Measurements from ENCODE around the gene PCSK1. TPM values are rescaled to one million over a fixed set of nuclear protein-coding genes. Genes with fewer than 3 reads are reported as not detected.
"Not testable (repeated sequence)": the region's sequence is repeated elsewhere in the genome, so short reads cannot be mapped to it uniquely, and the experiment has no call there.

The PCSK1 gene
- total RNA-seq, 2 experiments from 2014 or later: not detected

- CTCF ChIA-PET: no interaction called here
Observed at GRCh38 chr5:96379896-96380295, 53.2 kb downstream of the PCSK1 start.

GRCh38 chr5:96377597-96377996 is 55.5 kb downstream of the PCSK1 start:
- POLR2A ChIA-PET: no interaction called here

More at GRCh38 chr5:96379896-96380295, 53.2 kb downstream of the PCSK1 start:
- POLR2A ChIA-PET: no interaction called here

DNA sequence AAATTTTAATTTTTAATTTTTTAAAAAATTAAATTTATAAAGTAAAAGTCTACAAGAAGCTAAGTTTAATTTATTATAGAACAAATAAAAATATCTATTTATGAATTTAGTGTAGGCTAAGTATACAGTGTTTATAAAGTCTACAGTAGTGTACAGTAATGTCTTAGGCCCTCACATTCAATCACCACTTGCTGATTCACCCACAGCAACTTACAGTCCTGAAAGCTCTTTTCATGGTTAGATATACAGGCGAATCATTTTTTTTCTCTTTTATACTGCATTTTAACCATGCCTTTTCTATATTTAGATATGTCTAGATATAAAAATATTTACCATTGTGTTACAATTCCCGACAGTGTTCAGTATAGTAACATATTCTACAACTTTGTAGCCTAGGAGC is 55.9 kb downstream of the PCSK1 start:
- CTCF ChIA-PET: no interaction called here
- POLR2A ChIA-PET: no interaction called here

More at GRCh38 chr5:96377597-96377996, 55.5 kb downstream of the PCSK1 start:
- CTCF ChIA-PET: no interaction called here

- ChIA-PET POLR2A (interaction anchor here (0.7 kb wide), 1 partner anchor 301 kb away, joined by 4 read pairs; no protein-coding TSS in a partner anchor), CTCF (no interaction called here)
Observed at GRCh38 chr5:96374653-96375052, 58.4 kb downstream of the PCSK1 start.

DNA sequence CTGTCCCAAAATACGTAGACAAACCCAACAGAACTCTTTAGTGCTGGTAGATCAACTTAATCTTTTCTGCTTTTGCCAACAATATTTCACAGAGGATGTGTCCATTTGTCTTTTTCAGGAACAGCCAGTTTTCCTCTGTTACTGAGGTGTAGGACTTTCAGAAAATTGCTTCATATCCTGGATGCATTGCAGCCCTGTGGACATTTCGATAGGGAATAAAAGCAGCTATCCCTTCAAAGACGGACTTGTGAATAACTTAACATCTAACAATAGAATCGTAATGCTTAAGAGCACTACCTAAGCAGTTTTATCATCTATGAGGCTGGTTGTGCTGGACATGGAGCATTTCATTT is 59.7 kb downstream of the PCSK1 start:
- CTCF ChIA-PET: no interaction called here
- POLR2A ChIA-PET: no interaction called here

- CTCF ChIA-PET: no interaction called here
- POLR2A ChIA-PET: no interaction called here
Observed at GRCh38 chr5:96372726-96373380, 60.2 kb downstream of the PCSK1 start.

DNA sequence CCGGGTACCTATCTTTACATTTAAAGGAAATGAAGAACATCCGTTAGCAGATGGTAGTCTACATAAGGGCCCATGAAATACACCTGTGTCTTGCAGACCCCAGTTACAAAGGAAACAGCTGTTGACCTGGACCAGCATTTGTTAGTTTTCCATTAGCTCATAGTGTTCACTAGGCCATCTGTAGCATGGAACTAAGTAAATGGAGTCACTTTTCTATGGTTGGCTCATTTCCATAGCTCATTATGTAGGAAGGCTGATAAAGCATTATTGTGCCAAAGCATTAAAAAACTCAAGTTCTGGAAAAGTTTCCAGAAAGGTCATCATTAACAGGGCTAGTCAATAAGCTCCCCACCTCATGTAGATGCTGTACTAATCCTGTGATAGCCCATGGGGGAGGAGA is 62.1 kb downstream of the PCSK1 start:
- ChIA-PET CTCF (no interaction called here), POLR2A (no interaction called here)

GRCh38 chr5:96367337-96367736 is 65.7 kb downstream of the PCSK1 start:
- CTCF ChIA-PET, POLR2A ChIA-PET: not testable (repeated sequence)

- ChIA-PET POLR2A (no interaction called here), CTCF (no interaction called here)
Observed at GRCh38 chr5:96354237-96354636, 78.8 kb downstream of the PCSK1 start.

DNA sequence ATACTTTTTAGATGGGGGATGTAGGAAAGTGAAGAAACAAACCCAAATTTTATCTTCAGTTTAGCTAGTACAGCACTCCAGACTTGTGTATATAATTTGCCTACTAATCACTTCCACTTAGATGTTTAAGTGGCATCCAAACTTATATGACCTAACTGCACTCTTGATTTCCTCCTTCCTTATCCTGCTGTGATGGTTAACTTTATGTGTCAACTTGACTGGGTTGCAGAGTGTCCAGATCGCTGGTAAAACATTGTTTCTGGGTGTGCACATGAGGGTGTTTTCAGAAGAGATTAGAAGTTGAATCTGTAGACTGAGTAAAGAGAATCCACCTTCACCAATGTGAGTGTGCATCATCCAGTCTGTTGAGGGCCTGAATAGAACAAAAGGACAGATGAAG is 79.8 kb downstream of the PCSK1 start:
- POLR2A ChIA-PET: no interaction called here
- CTCF ChIA-PET: no interaction called here

DNA sequence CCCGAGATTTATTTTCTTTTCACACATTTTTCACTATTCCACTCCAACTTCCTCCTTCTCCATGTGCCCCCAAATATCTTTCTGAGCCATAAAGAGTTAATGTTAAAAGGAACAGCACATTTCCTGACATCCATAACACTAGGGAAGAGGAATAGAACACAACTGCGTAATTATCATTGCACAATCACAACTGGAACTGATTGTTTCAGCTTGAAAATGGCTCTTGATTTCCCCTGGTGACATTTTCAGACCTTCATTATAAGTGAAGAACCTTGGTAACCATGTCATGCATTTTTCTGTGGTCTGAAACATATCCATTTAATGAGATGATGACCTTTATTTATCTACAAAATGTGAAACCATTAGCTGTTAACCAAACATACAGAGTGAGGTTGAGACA is 82.4 kb downstream of the PCSK1 start:
- ChIA-PET POLR2A (no interaction called here), CTCF (no interaction called here)

DNA sequence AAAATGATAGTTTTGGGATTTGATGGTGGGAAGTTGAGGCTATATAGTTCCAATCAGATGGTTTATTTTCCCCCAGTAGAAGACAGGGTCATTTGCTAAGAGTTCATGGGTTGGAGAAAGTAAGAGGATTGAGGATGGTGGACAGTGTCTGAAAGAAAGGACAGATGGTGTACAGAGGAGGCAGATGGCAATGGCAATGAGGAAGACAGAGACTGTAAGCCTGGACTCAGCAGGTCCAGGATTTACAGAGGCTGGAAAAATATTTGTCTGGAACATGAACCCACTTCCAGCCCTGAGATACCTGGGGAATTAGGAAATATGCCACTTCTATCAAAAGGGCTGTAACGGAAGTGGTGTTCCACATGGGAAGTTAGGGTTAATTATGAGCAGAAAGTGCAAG is 84.5 kb downstream of the PCSK1 start:
- POLR2A ChIA-PET: no interaction called here
- CTCF ChIA-PET: no interaction called here

DNA sequence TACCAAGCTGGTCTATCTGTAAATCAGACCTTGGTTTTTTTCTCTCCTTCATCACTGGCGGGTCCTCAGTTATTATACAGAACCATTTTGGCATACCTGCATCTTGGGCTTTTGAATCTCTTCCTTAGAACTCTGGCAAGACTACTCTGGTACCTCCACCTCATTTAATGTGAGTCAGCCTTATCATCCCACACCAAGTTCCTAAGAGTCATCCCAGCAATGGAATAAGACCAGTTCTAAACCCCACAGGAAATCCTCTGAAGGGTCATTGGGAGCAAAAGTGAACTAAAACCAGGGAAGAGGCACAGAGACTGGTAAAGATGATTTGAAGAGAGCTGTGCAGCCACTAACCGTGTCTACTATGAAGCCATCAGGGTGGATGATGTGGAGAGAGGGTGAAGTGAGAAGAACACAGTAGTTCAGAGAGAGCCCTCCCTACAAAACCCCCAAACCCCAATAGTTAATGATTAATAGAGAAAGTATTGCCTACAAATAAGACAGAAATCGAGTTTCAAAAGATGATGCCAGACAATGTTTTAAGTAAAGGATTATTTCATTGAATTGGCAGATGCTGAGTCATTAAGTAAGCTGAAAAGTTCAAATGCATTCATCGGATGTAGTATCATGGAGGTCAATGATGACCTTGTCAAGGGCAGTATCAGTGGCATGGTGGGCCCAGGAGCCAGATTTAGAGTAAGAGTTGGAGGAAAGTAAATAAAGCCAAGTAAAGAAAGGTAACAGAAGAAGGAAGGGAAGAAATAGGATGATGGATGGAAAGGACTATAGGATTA is 85.4 kb downstream of the PCSK1 start:
- ChIA-PET CTCF (no interaction called here), POLR2A (no interaction called here)

- ChIA-PET POLR2A (no interaction called here), CTCF (interaction anchor here (0.5 to 2.1 kb wide), 5 partner anchors 9 to 846 kb away, joined by 3 to 14 read pairs (median 4); no protein-coding TSS in a partner anchor)
Observed at GRCh38 chr5:96344678-96345577, 88.1 kb downstream of the PCSK1 start.

- CTCF ChIA-PET: interaction anchor here (1.1 to 1.4 kb wide), 2 partner anchors 27 to 260 kb away, joined by 3 to 4 read pairs; no protein-coding TSS in a partner anchor
- POLR2A ChIA-PET: no interaction called here
Observed at GRCh38 chr5:96343094-96343493, 90.0 kb downstream of the PCSK1 start.

- ChIA-PET CTCF (interaction anchor here (1.4 kb wide), 1 partner anchor 260 kb away, joined by 4 read pairs; no protein-coding TSS in a partner anchor), POLR2A (no interaction called here)
Observed at GRCh38 chr5:96342581-96342980, 90.5 kb downstream of the PCSK1 start.

Other genes with a start within 250 kb of the PCSK1 start
- 100 to 1,000 TPM; 131 to 133 TPM for gene CAST, start 229.1 kb upstream of the PCSK1 start, total RNA-seq

Measured in activated CD8-positive, alpha-beta memory T cell treated with anti-CD3 and anti-CD28 coated beads for 36 hours (primary cell).